Smooth muscle cell (in vitro differentiated cells): ENCODE results near the gene ATRN. TPM values are rescaled to one million over a fixed set of nuclear protein-coding genes. Genes with fewer than 3 reads are reported as not detected.

ENCODE experiments used
- DNase-seq: peaks from one replicate; lab custom pipeline; 2025; ENCODE audit not compliant: unreplicated experiment; lab: John Stamatoyannopoulos, UW
- H2AFZ ChIP-seq: fragments of 200-600 bp; sonication (generic); 2 replicates; pipeline ENCODE4 v1.6.0; 2016; ENCODE audit warnings: antibody characterized with exemption, low read depth, mild to moderate bottlenecking
- H3F3A ChIP-seq: fragments of 200-600 bp; sonication (generic); 2 replicates; pipeline ENCODE4 v1.6.0; 2017; ENCODE audit warnings: antibody characterized with exemption, low read depth
- H3K27ac ChIP-seq: fragments of 200-600 bp; sonication (generic); 2 replicates; pipeline ENCODE4 v1.5.1; 2016; ENCODE audit warnings: low read depth, mild to moderate bottlenecking
- H3K27me3 ChIP-seq: fragments of 200-600 bp; sonication (generic); 2 replicates; pipeline ENCODE4 v1.6.1; 2016; ENCODE audit warnings: low read depth, mild to moderate bottlenecking
- H3K36me3 ChIP-seq: fragments of 200-600 bp; sonication (generic); 2 replicates; pipeline ENCODE4 v1.5.1; 2016; ENCODE audit warnings: low read depth
- H3K4me1 ChIP-seq: fragments of 200-600 bp; sonication (generic); 2 replicates; pipeline ENCODE4 v1.5.1; 2016; ENCODE audit warnings: low read depth
- H3K4me2 ChIP-seq: fragments of 200-600 bp; sonication (generic); 2 replicates; pipeline ENCODE4 v1.6.0; 2016; ENCODE audit warnings: mild to moderate bottlenecking
- H3K4me3 ChIP-seq: fragments of 200-600 bp; sonication (generic); 2 replicates; pipeline ENCODE4 v1.5.1; 2016; ENCODE audit warnings: mild to moderate bottlenecking
- H3K79me2 ChIP-seq: fragments of 200-600 bp; sonication (generic); 2 replicates; pipeline ENCODE4 v1.6.0; 2016; ENCODE audit warnings: low read depth, mild to moderate bottlenecking
- H3K9ac ChIP-seq: fragments of 200-600 bp; sonication (generic); 2 replicates; pipeline ENCODE4 v1.6.0; 2016; ENCODE audit warnings: low read depth
- H3K9me3 ChIP-seq: fragments of 200-600 bp; sonication (generic); replicated peaks from 2 replicates; pipeline ENCODE4 v1.5.1; 2016; ENCODE audit warnings: low read depth
- H4K20me1 ChIP-seq: fragments of 200-600 bp; sonication (generic); 2 replicates; pipeline ENCODE4 v1.6.0; 2016; ENCODE audit warnings: low read depth
- WGBS: methylation state at CpG from one replicate; pipeline ENCODE4 v1.1.7; 2016; ENCODE audit warnings: low lambda C conversion rate; 5-methylcytosine and 5-hydroxymethylcytosine counted together
- polyA plus RNA-seq: library from polyadenylated mRNA; unstranded; fragments of >200 nt; fragmentation: Nextera tagmentation; extraction: Ambion mirVana; gene quantifications from 2 replicates; pipeline ENCODE4 v1.2.1, GENCODE V29; 2016
- total RNA-seq: library from RNA; depleted of rRNA; stranded (reverse); fragments of >200 nt; gene quantifications from 2 replicates; pipeline ENCODE4 v1.2.3, GENCODE V29; 2014
- TF ChIP-seq, protein P1 (sequence below): fragments of 200-600 bp; sonication (generic); IDR thresholded peaks from 2 replicates; pipeline ENCODE4 v1.5.1; 2017; ENCODE audit warnings: borderline replicate concordance, mild to moderate bottlenecking, antibody characterized with exemption; ENCODE audit not compliant: insufficient read depth, poor library complexity, severe bottlenecking

ATRN gene
- total and polyA plus RNA-seq, 2 experiments from 2014 or later, result 17.9 to 44.0 TPM

DNA sequence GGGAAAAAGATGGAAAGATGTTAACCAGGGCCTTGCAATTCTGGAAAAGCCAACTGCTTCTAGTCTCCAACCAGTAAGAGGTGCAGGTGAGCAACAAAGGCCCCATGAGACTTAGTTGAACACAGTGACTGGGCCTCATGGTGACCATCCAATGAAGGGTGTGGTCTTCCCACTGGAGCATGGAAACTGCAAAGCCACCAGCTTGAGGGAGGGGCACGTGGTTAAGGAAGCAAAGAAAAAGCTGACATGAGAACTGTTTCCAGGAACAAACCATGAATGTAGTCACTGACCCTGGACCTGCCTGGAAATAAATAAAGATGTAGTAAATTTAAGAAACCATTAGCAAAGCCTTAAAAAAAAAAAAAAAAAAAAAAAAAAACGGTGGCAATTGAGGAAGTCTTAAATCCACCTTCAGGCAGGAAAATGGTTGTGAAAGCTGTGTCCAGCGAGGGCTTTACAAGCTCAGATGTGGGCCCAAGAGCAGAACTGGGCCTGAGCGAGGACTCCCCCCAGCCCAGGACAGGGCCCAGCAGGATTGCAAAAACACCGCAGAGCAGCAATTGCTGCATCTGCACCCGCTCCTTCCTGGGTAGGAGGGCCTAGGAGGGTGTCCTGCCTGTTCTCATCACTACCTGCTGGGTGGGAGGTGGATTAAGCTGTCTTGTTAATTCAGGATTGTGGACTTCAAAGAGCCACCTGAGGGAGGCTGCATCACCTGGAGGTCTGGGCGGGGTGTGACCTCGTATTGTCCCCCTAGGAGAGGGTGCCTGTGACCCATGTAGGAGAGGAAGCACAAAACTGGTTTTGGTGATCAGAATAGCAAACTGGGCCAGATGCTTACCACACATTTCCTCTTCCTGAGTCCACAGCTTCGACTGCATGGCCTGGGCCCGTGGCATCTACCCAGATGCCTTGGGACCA, 182.1 kb downstream of the ATRN start:
- no peaks in the 10 kb centered on the region for H3K79me2 ChIP-seq
- no peak overlapping the region for H3K9ac ChIP-seq
- H3K36me3 ChIP-seq, result no peaks in the 10 kb centered on the region
- DNase-seq, result no peak
- no peak overlapping the region for H3K27ac ChIP-seq
- H3K4me2 ChIP-seq, result no peak overlapping the region
- no peak overlapping the region for H2AFZ ChIP-seq
- no peaks in the 10 kb centered on the region for H3K9me3 ChIP-seq
- no peaks in the 10 kb centered on the region for H4K20me1 ChIP-seq
- no peak overlapping the region for H3K4me3 ChIP-seq
- 94% methylated on average over 10 of the region's 10 CpGs for WGBS
- H3K4me1 ChIP-seq, result no peaks in the 10 kb centered on the region
- TF ChIP-seq, protein P1, sequence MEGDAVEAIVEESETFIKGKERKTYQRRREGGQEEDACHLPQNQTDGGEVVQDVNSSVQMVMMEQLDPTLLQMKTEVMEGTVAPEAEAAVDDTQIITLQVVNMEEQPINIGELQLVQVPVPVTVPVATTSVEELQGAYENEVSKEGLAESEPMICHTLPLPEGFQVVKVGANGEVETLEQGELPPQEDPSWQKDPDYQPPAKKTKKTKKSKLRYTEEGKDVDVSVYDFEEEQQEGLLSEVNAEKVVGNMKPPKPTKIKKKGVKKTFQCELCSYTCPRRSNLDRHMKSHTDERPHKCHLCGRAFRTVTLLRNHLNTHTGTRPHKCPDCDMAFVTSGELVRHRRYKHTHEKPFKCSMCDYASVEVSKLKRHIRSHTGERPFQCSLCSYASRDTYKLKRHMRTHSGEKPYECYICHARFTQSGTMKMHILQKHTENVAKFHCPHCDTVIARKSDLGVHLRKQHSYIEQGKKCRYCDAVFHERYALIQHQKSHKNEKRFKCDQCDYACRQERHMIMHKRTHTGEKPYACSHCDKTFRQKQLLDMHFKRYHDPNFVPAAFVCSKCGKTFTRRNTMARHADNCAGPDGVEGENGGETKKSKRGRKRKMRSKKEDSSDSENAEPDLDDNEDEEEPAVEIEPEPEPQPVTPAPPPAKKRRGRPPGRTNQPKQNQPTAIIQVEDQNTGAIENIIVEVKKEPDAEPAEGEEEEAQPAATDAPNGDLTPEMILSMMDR, result no peak
- H3F3A ChIP-seq, result no peaks in the 10 kb centered on the region
- H3K27me3 ChIP-seq, result no peaks in the 10 kb centered on the region

GRCh38 chr20:3653921-3654320, 183.1 kb downstream of the ATRN start:
- no peak overlapping the region for H2AFZ ChIP-seq
- H3K27me3 ChIP-seq, result no peaks in the 10 kb centered on the region
- H3K36me3 ChIP-seq, result no peaks in the 10 kb centered on the region
- no peak overlapping the region for H3K9ac ChIP-seq
- 71% methylated on average over 2 of the region's 2 CpGs for WGBS
- no peaks in the 10 kb centered on the region for H3K79me2 ChIP-seq
- no peaks in the 10 kb centered on the region for H3F3A ChIP-seq
- H3K4me2 ChIP-seq, result no peak overlapping the region
- H4K20me1 ChIP-seq, result no peaks in the 10 kb centered on the region
- no peak overlapping the region for H3K4me3 ChIP-seq
- H3K9me3 ChIP-seq, result no peaks in the 10 kb centered on the region
- no peak overlapping the region for H3K27ac ChIP-seq
- TF ChIP-seq, protein P1, result no peak
- H3K4me1 ChIP-seq, result no peaks in the 10 kb centered on the region
- DNase-seq, result no peak

DNA sequence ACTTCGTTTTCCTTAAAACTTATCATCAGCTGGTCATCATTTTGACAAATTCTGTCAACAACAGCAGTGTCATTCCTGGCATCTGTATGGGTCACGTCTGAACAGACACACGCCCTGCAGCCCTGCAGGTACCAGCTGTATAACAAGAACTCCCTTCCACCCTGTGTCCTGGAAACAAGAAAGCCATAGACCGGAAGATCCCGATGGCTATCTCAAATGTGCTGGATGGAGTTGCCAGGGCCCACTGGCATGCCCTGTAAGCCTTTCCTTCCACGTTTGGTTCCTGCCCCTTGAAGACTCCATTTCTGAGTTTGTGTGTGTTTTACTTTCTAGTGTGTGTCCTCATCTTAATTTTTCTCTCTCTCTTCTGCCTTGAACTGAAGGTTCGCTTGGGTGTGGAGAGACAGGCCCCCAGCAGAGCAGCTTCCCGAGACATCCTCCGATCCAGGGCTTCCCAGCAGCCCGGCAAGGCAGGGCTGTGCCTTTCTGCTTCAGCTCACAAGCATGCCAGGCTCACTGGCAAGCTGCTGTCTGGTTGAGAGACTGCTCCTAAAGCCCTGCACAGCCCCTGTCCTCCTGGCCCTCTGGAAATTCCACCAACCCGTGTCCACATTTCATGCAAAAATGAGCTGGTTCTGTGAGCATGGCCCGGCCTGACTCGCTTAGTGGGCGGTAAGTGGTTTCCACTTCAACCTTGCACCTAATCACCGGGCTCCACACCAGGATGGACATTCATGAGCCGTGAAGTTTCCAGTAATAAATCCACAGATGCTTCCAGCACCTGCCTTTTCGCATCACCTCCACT, 183.7 kb downstream of the ATRN start:
- H2AFZ ChIP-seq, result no peak overlapping the region
- H3K4me2 ChIP-seq, result no peak overlapping the region
- H3K4me1 ChIP-seq, result no peaks in the 10 kb centered on the region
- H3K27ac ChIP-seq, result no peak overlapping the region
- no peak for DNase-seq
- H3K4me3 ChIP-seq, result no peak overlapping the region
- no peaks in the 10 kb centered on the region for H3K9me3 ChIP-seq
- 93% methylated on average over 17 of the region's 17 CpGs for WGBS
- TF ChIP-seq, protein P1, result no peak
- H4K20me1 ChIP-seq, result no peaks in the 10 kb centered on the region
- H3K36me3 ChIP-seq, result no peaks in the 10 kb centered on the region
- no peaks in the 10 kb centered on the region for H3F3A ChIP-seq
- no peak overlapping the region for H3K9ac ChIP-seq
- no peaks in the 10 kb centered on the region for H3K79me2 ChIP-seq
- H3K27me3 ChIP-seq, result no peaks in the 10 kb centered on the region
